IMR-90 (cell line): ENCODE results near the gene SNX14. TPM values are rescaled to one million over a fixed set of nuclear protein-coding genes. Genes with fewer than 3 reads are reported as not detected.

Experiments
- ATAC-seq: fragments of 200-7000 bp; cut with Tn5 transposase; 2 replicates; pipeline ENCODE4 v1.9.1; 2020; ENCODE audit warnings: low read depth, mild to moderate bottlenecking, moderate library complexity
- BruUV-seq: library from RNA; stranded (reverse); fragments of 400-500 nt; replicated peaks from 2 replicates; lab custom pipeline; 2021; lab: Mats Ljungman, UMichigan
- CTCF ChIA-PET: fragments of 300-600 bp; formaldehyde crosslinking; extraction: SDS; loops from one replicate; lab custom pipeline; 2021; ENCODE audit warnings: antibody characterized with exemption; lab: Yijun Ruan, JAX
- POLR2A ChIA-PET: fragments of 300-600 bp; sonication (Branson Sonifier 250); formaldehyde crosslinking; loops from one replicate; lab custom pipeline; 2022; ENCODE audit warnings: antibody characterized with exemption; ENCODE audit not compliant: unreplicated experiment; lab: Charles Lee
- DNase-seq: peaks from one replicate; pipeline ENCODE4 v3.0.0; 2013
- H2AFZ ChIP-seq: replicated peaks from 2 replicates; pipeline ENCODE3; 2013; ENCODE audit warnings: low read length, mild to moderate bottlenecking; ENCODE audit not compliant: poor library complexity
- H2AK5ac ChIP-seq: 2 replicates; pipeline ENCODE4 v1.6.1; 2013; ENCODE audit warnings: low read depth, low read length, inconsistent platforms
- H2AK9ac ChIP-seq: replicated peaks from 2 replicates; pipeline ENCODE3; 2013; ENCODE audit warnings: mild to moderate bottlenecking, low read depth, low read length, moderate library complexity; ENCODE audit not compliant: poor library complexity
- H2BK120ac ChIP-seq: 2 replicates; pipeline ENCODE4 v1.6.1; 2013; ENCODE audit warnings: low read depth, low read length, inconsistent platforms
- H2BK15ac ChIP-seq: 3 replicates; pipeline ENCODE4 v1.6.1; 2013; ENCODE audit warnings: low read depth, low read length, inconsistent platforms
- H2BK20ac ChIP-seq: 2 replicates; pipeline ENCODE4 v1.6.1; 2013; ENCODE audit warnings: low read depth, mild to moderate bottlenecking, inconsistent platforms, low read length, moderate library complexity
- H2BK5ac ChIP-seq: 2 replicates; pipeline ENCODE4 v1.6.1; 2013; ENCODE audit warnings: mild to moderate bottlenecking, low read depth, low read length, inconsistent platforms; ENCODE audit not compliant: poor library complexity, severe bottlenecking
- H3K14ac ChIP-seq: replicated peaks from 2 replicates; pipeline ENCODE4 v1.6.1; 2013; ENCODE audit warnings: low read depth, low read length, inconsistent platforms
- H3K18ac ChIP-seq: 2 replicates; pipeline ENCODE4 v1.6.1; 2013; ENCODE audit warnings: low read depth, low read length, control low read depth
- H3K23ac ChIP-seq: 2 replicates; pipeline ENCODE4 v1.6.1; 2013; ENCODE audit warnings: low read depth, low read length, inconsistent platforms
- H3K27ac ChIP-seq: 2 replicates; pipeline ENCODE4 v1.5.1; 2013; ENCODE audit warnings: mild to moderate bottlenecking, control low read depth, low read length; ENCODE audit not compliant: insufficient read depth
- H3K27me3 ChIP-seq: 2 replicates; pipeline ENCODE4 v1.6.1; 2013; ENCODE audit warnings: low read length; ENCODE audit not compliant: control insufficient read depth, insufficient read depth
- H3K36me3 ChIP-seq: 2 replicates; pipeline ENCODE4 v1.6.1; 2013; ENCODE audit warnings: low read length, mixed read lengths; ENCODE audit not compliant: control insufficient read depth, insufficient read depth
- H3K4ac ChIP-seq: 2 replicates; pipeline ENCODE4 v1.6.1; 2013; ENCODE audit warnings: low read depth, low read length, inconsistent platforms
- H3K4me1 ChIP-seq: 2 replicates; pipeline ENCODE4 v1.6.1; 2013; ENCODE audit warnings: low read length, mixed read lengths; ENCODE audit not compliant: control insufficient read depth, insufficient read depth
- H3K4me2 ChIP-seq: 2 replicates; pipeline ENCODE4 v1.6.1; 2013; ENCODE audit warnings: low read depth, mild to moderate bottlenecking, control low read depth, low read length, moderate library complexity
- H3K4me3 ChIP-seq: 2 replicates; pipeline ENCODE4 v1.5.1; 2013; ENCODE audit warnings: low read depth, mild to moderate bottlenecking, control low read depth, low read length, moderate library complexity; ENCODE audit not compliant: insufficient read depth
- H3K56ac ChIP-seq: 2 replicates; pipeline ENCODE4 v1.6.1; 2013; ENCODE audit warnings: low read length, inconsistent platforms; ENCODE audit not compliant: insufficient read depth; ENCODE audit errors: extremely low read depth
- H3K79me1 ChIP-seq, 2 experiments: 2 replicates each; pipeline ENCODE4 v1.6.1; 2013; ENCODE audit warnings: low read length in 2 of 2, inconsistent platforms in 1 of 2, low read depth in 1 of 2
- H3K9ac ChIP-seq: 2 replicates; pipeline ENCODE4 v1.6.1; 2013; ENCODE audit warnings: low read depth, low read length, control low read depth
- H3K9me1 ChIP-seq: 2 replicates; pipeline ENCODE4 v1.6.1; 2013; ENCODE audit warnings: low read length, inconsistent platforms; ENCODE audit not compliant: insufficient read depth
- H3K9me3 ChIP-seq: 2 replicates; pipeline ENCODE4 v1.6.1; 2013; ENCODE audit warnings: low read length; ENCODE audit not compliant: control insufficient read depth, insufficient read depth
- H4K20me1 ChIP-seq: 2 replicates; pipeline ENCODE4 v1.6.1; 2013; ENCODE audit warnings: low read length, inconsistent platforms; ENCODE audit not compliant: insufficient read depth
- H4K5ac ChIP-seq: 2 replicates; pipeline ENCODE4 v1.6.1; 2013; ENCODE audit warnings: mild to moderate bottlenecking, low read depth, low read length, control low read depth
- H4K8ac ChIP-seq, 2 experiments: 2 replicates each; pipeline ENCODE4 v1.6.1; 2013; ENCODE audit warnings: low read depth in 2 of 2, low read length in 2 of 2, control low read depth in 1 of 2, inconsistent platforms in 1 of 2
- H4K91ac ChIP-seq: 2 replicates; pipeline ENCODE4 v1.6.1; 2013; ENCODE audit warnings: low read depth, low read length, inconsistent platforms; ENCODE audit not compliant: insufficient read depth
- MXI1 ChIP-seq: IDR thresholded peaks from 2 replicates; pipeline ENCODE4 v1.6.1; 2012; ENCODE audit warnings: low read depth, mild to moderate bottlenecking, low read length, moderate library complexity, borderline replicate concordance
- NFE2L2 ChIP-seq: fragments of 150-350 bp; IDR thresholded peaks from 2 replicates; pipeline ENCODE4 v1.6.1; 2016; ENCODE audit warnings: low read depth, mild to moderate bottlenecking, low read length
- SMC3 ChIP-seq: fragments of 150-350 bp; IDR thresholded peaks from 2 replicates; pipeline ENCODE4 v1.6.1; 2016; ENCODE audit warnings: low read depth, mild to moderate bottlenecking, antibody characterized with exemption, low read length, moderate library complexity
- WGBS, 2 experiments: methylation state at CpG; one replicate each; pipeline versions ENCODE4 v1.1.5 to v1.1.7; 2013; ENCODE audit warnings: missing lambda C conversion rate in 2 of 2; ENCODE audit not compliant: insufficient read length in 1 of 2; ENCODE audit errors: extremely low coverage in 2 of 2; 5-methylcytosine and 5-hydroxymethylcytosine counted together
- dilution Hi-C: fragments of 300-500 bp; cut with HindIII; formaldehyde crosslinking; loops from one replicate; pipeline ENCODE4 v1.14.3; 2018; ENCODE audit warnings: low sequenced_read_pairs; ENCODE audit not compliant: unreplicated experiment
- in situ Hi-C: fragments of 300-500 bp; cut with MboI; formaldehyde crosslinking; loops from 3 replicates; pipeline ENCODE4 v1.14.3; 2019; ENCODE audit warnings: low sequenced_read_pairs, inconsistent platforms, mixed read lengths
- intact Hi-C: fragments of 100-400 bp; cut with micrococcal nuclease; formaldehyde crosslinking; loops from 2 replicates; pipeline ENCODE4 v1.10.0; 2022
- polyA plus RNA-seq, 3 experiments: library from polyadenylated mRNA; depleted of rRNA; stranded (reverse); fragments of >200 nt; gene quantifications; 2 replicates each; pipeline ENCODE4 v1.2.3, GENCODE V29; 2012; ENCODE audit warnings: low replicate concordance in 1 of 3
- total RNA-seq: library from RNA; depleted of rRNA; stranded (reverse); fragments of >200 nt; gene quantifications from 2 replicates; pipeline ENCODE4 v1.2.3, GENCODE V29; 2012

SNX14 gene
- total and polyA plus RNA-seq, 2 of the 4 experiments (the other 2 are of a cell fraction) = 39.9 to 61.8 TPM

DNA sequence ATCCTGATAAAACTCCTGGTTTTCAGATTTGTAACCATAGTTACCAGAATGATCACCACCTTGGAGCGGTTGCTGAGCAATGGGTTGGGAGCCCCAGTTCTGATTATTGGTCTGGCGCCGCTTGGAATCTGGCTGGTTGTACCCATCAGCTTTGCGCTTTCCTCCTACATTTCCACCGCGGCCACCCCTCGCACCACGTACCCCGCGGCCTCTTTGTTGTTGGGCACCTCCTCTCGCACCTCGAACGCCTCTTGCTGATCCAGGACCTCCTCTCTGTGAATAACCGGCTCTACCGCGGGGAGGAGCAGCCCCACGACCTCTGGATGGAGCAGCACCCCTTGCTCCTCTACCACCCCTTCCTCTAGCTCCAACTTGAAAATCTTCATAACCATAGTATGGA, 21.1 kb upstream of the SNX14 start:
- POLR2A ChIA-PET = no interaction called here

More for the DNA sequence above, 21.1 kb upstream of the SNX14 start:
- no peak overlapping the region for H3K18ac ChIP-seq
- no peak overlapping the region for H3K4me2 ChIP-seq
- TSS peak; percentile 25 for BruUV-seq
- no peak overlapping the region for H2BK15ac ChIP-seq
- no peaks in the 10 kb centered on the region for H3K9me3 ChIP-seq
- H2AK5ac ChIP-seq = no peak overlapping the region
- H3K4me1 ChIP-seq = no peaks in the 10 kb centered on the region
- TF ChIP-seq MXI1 = no peak
- TF ChIP-seq NFE2L2 = no peak
- TF ChIP-seq SMC3 = no peak
- DNase-seq (no peak), ATAC-seq (no peak)
- no peak overlapping the region for H2BK120ac ChIP-seq
- H3K4ac ChIP-seq = no peak overlapping the region
- H2BK20ac ChIP-seq = no peak overlapping the region
- no peaks in the 10 kb centered on the region for H3K27me3 ChIP-seq
- WGBS, 2 experiments = 95% methylated on average over 12 of the region's 17 CpGs; no CpG with 5 or more reads in 1 of the 2 experiments
- H3K56ac ChIP-seq = no peak overlapping the region
- H3K36me3 ChIP-seq = peaks cover 43% of the 10 kb centered on the region
- H3K9me1 ChIP-seq = peaks cover under 1% of the 10 kb centered on the region; the same call in 1 of the 2 replicates
- CTCF ChIA-PET = no interaction called here
- peaks cover 31 to 48% of the 10 kb centered on the region in 2 experiments for H3K79me1 ChIP-seq
- H2AK9ac ChIP-seq = no peak overlapping the region
- H4K5ac ChIP-seq = no peak overlapping the region
- H3K23ac ChIP-seq = no peak overlapping the region
- H4K8ac ChIP-seq = no peak overlapping the region
- peaks cover 24% of the 10 kb centered on the region for H4K20me1 ChIP-seq
- dilution Hi-C loops (no loop called here), in situ Hi-C loops (no loop called here), intact Hi-C loops (no loop called here)
- no peak overlapping the region for H4K91ac ChIP-seq
- H3K14ac ChIP-seq = no peak overlapping the region
- no peak overlapping the region for H2AFZ ChIP-seq
- H3K4me3 ChIP-seq = no peak overlapping the region
- H3K9ac ChIP-seq = no peak overlapping the region
- H2BK5ac ChIP-seq = no peak overlapping the region
- H3K27ac ChIP-seq = no peak overlapping the region
